Measurements from ENCODE around the gene RBBP8.
A peak's percentile ranks its signal among the peaks of the same experiment; 100 is the strongest.

RBBP8 gene

GRCh38 chr18:22912149-22912548, 21.0 kb upstream of the RBBP8 start:
- CTCF ChIA-PET = no interaction called here
- no peak for TF ChIP-seq CTCF (conservative IDR thresholded peaks at IDR 0.05; ENCODE audit: low read depth)
- no peak for DNase-seq (ENCODE audit: low spot score)
- H3K27ac ChIP-seq = no peak overlapping the region
- POLR2A ChIA-PET (ENCODE audit: low non-redundant PET) = no interaction called here

- no peak for TF ChIP-seq CTCF (conservative IDR thresholded peaks at IDR 0.05; ENCODE audit: low read depth)
- ChIA-PET CTCF (no interaction called here), POLR2A (ENCODE audit: low non-redundant PET) (no interaction called here)
- peak; percentile 16 for DNase-seq (ENCODE audit: low spot score)
- no peak overlapping the region for H3K27ac ChIP-seq
Measured at GRCh38 chr18:22912835-22913234, 20.3 kb upstream of the RBBP8 start.

DNA sequence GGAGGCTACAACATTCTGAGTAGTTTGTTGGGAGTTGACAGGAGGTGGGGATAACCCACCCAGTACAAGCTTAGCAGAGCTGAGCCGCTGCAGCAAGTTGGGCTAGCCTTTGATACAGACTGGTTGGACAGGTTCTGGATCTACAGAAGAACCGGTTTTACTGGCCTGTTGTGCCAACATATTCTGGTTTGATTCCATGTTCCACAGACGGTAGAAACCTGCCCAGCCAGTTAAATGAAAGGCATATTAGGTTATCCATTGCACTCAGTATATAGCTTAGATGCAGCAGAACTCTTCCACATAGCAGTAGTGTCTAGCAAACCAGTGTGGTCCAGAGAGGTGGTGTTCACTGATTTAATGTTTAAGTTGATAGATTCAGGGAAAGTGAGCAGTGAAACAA, 19.3 kb upstream of the RBBP8 start:
- ChIA-PET CTCF (no interaction called here), POLR2A (ENCODE audit: low non-redundant PET) (no interaction called here)
- no peak for TF ChIP-seq CTCF (conservative IDR thresholded peaks at IDR 0.05; ENCODE audit: low read depth)
- DNase-seq (ENCODE audit: low spot score) = peak; percentile 36
- H3K27ac ChIP-seq = no peak overlapping the region

GRCh38 chr18:22914633-22915032, 18.5 kb upstream of the RBBP8 start:
- POLR2A ChIA-PET (ENCODE audit: low non-redundant PET) = no interaction called here

DNA sequence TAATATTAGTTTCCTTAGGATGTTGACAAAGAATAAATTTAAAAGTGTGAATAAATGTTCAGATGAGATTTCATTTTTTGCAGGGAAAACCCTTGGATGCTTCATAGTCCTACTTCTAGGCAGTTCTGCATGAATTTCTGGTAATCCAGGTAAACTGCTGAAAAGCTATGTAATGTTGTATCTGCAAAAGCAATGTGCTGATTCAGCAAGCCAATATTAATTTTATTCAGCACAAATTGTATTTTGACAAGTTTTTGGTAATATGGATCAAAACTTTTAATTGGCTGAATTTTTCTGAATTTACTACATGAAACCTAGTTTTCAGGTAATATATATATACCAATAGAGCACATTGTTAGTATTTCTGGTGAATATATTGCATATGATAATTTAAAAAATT, 17.8 kb upstream of the RBBP8 start:
- POLR2A ChIA-PET (ENCODE audit: low non-redundant PET) = no interaction called here
- no peak overlapping the region for H3K27ac ChIP-seq
- CTCF ChIA-PET = interaction anchor here (0.6 to 0.7 kb wide), 2 partner anchors 14 to 101 kb away, joined by 3 to 4 read pairs; no protein-coding TSS in a partner anchor
- no peak for TF ChIP-seq CTCF (conservative IDR thresholded peaks at IDR 0.05; ENCODE audit: low read depth)
- DNase-seq (ENCODE audit: low spot score) = no peak

More at GRCh38 chr18:22914633-22915032, 18.5 kb upstream of the RBBP8 start:
- no peak for TF ChIP-seq CTCF (conservative IDR thresholded peaks at IDR 0.05; ENCODE audit: low read depth)
- CTCF ChIA-PET = interaction anchor here (0.6 kb wide), 1 partner anchor 15 kb away, joined by 4 read pairs; no protein-coding TSS in a partner anchor
- H3K27ac ChIP-seq = no peak overlapping the region
- no peak for DNase-seq (ENCODE audit: low spot score)

DNA sequence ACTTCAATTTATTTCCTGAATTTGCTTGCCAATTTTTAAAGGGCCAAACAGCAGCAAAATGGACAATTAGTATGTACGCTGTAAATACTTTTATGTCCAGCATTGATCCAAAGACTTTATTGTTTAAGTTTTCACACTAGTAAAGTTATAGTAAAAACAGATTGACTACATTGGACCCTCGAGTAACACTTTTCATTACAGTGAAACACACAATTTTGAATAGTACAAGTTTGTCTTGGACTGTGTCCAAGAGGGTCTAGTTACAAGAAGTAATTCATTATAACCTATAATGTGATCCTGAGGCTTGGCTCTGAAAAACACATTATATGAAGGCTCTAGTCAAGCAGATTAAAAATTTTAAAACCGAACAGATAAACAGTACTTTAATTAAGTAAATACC, 11.4 kb upstream of the RBBP8 start:
- POLR2A ChIA-PET (ENCODE audit: low non-redundant PET) = no interaction called here
- CTCF ChIA-PET = interaction anchor here (0.5 kb wide), 1 partner anchor 109 kb away, joined by 4 read pairs; no protein-coding TSS in a partner anchor
- no peak overlapping the region for H3K27ac ChIP-seq
- no peak for DNase-seq (ENCODE audit: low spot score)
- TF ChIP-seq CTCF (conservative IDR thresholded peaks at IDR 0.05; ENCODE audit: low read depth) = no peak

- H3K27ac ChIP-seq = no peak overlapping the region
- POLR2A ChIA-PET (ENCODE audit: low non-redundant PET) = no interaction called here
- no peak for TF ChIP-seq CTCF (conservative IDR thresholded peaks at IDR 0.05; ENCODE audit: low read depth)
- DNase-seq (ENCODE audit: low spot score) = no peak
- CTCF ChIA-PET = interaction anchor here (0.6 kb wide), 1 partner anchor 1875 kb away, joined by 4 read pairs; no protein-coding TSS in a partner anchor
Measured at GRCh38 chr18:22924589-22924988, 8.5 kb upstream of the RBBP8 start.

All from RWPE1 (cell line).